GM23338 (cell line): ENCODE results near the gene SELENOT.

Source experiments
- CREB1 ChIP-seq: fragments of 250-450 bp; sonication (Bioruptor Pico); IDR thresholded peaks from 2 replicates; pipeline ENCODE4 v1.5.0; 2020; ENCODE audit warnings: low read depth, mild to moderate bottlenecking, moderate library complexity
- CTCF ChIP-seq, 2 experiments: fragments of 200-600 bp in 1 of 2; sonication (generic) in 1 of 2; conservative IDR thresholded peaks; 2 replicates each; pipeline versions ENCODE4 v1.5.1 to v1.6.1; 2016 to 2017; ENCODE audit warnings: antibody characterized with exemption in 2 of 2, low read depth in 2 of 2, mild to moderate bottlenecking in 2 of 2, moderate library complexity in 1 of 2
- ETS1 ChIP-seq: IDR thresholded peaks from 2 replicates; pipeline ENCODE4 v1.6.1; 2016; ENCODE audit warnings: antibody characterized with exemption
- POLR2AphosphoS5 ChIP-seq: IDR thresholded peaks from 2 replicates; pipeline ENCODE4 v1.6.1; 2016; ENCODE audit warnings: antibody characterized with exemption, low read depth

GRCh38 chr3:150662410-150663200, 59.5 kb downstream of the SELENOT start:
- TF ChIP-seq CREB1 (CRISPR knock-in tag) (no peak), POLR2AphosphoS5 (no peak), CTCF (conservative IDR thresholded peaks at IDR 0.05; ENCODE audit: low read depth in 2 of 2) (no peak), ETS1 (no peak)
